ENCODE measurements around the gene SLC22A17. TPM values are rescaled to one million over a fixed set of nuclear protein-coding genes. Genes with fewer than 3 reads are reported as not detected.

SLC22A17 gene
- total and polyA plus RNA-seq, 2 of the 8 experiments (the other 6 are each of a cell fraction or from before 2014, with no cell fraction given), result 43.0 to 49.0 TPM

GRCh38 chr14:23359722-23360447, 7.2 kb upstream of the SLC22A17 start:
- Histone ChIP-seq H2BK15ac (ENCODE audit: low read length) (no peak overlapping the region), H4K8ac (ENCODE audit: extremely low read depth, insufficient read depth, low read length) (no peak overlapping the region; the same call in 1 of the 2 replicates), H3K4me1 (replicated peaks in 1 of 4; ENCODE audit: control insufficient read depth in 3 of 4, insufficient read depth in 4 of 4, low read length in 3 of 4) (peaks cover 0 to 14% (median 10%) of the 10 kb centered on the region in 4 experiments; a peak in 5 of 7 replicates), H3K9ac (replicated peaks in 1 of 4; ENCODE audit: extremely low read depth in 1 of 4, low read depth in 3 of 4, low read length in 3 of 4) (no peak overlapping the region), H3K23ac (ENCODE audit: insufficient read length) (no peak overlapping the region), H2BK5ac (ENCODE audit: low read depth, low read length) (no peak overlapping the region), H3K4me3 (ENCODE audit: extremely low read depth in 1 of 4, insufficient read depth in 2 of 4, low read depth in 3 of 4, low read length in 4 of 4) (no peak overlapping the region), H4K20me1 (replicated peaks in 1 of 2; ENCODE audit: control insufficient read depth in 1 of 2, insufficient read depth in 2 of 2, low read length in 2 of 2) (peaks cover 8 to 13% of the 10 kb centered on the region in 2 experiments), H3K56ac (replicated peaks; ENCODE audit: insufficient read length, low read depth, low read length) (no peak overlapping the region), H2BK20ac (ENCODE audit: low read length) (no peak overlapping the region), H2BK120ac (replicated peaks; ENCODE audit: low read depth, low read length) (no peak overlapping the region), H3K36me3 (ENCODE audit: control insufficient read depth in 2 of 4, insufficient read depth in 4 of 4, low read length in 3 of 4) (peaks cover 0 to 22% (median 11%) of the 10 kb centered on the region in 4 experiments; a peak in 4 of 8 replicates), H3K79me2 (ENCODE audit: control insufficient read depth in 1 of 2, insufficient read depth in 2 of 2, low read length in 2 of 2) (no peaks in the 10 kb centered on the region), H3K14ac (ENCODE audit: insufficient read length) (no peak overlapping the region), H3K27me3 (replicated peaks in 1 of 4; ENCODE audit: control insufficient read depth in 3 of 4, extremely low read depth in 1 of 4, insufficient read depth in 3 of 4, low read length in 3 of 4) (no peaks in the 10 kb centered on the region; a peak in 1 of 7 replicates), H3K4me2 (ENCODE audit: insufficient read depth in 1 of 2, low read depth in 2 of 2, low read length in 2 of 2) (no peak overlapping the region), H2AFZ (ENCODE audit: low read length) (no peak overlapping the region), H3K27ac (ENCODE audit: low read depth, low read length) (no peak overlapping the region), H3K18ac (ENCODE audit: extremely low read depth, low read length) (no peak overlapping the region), H3K79me1 (ENCODE audit: low read depth, low read length) (no peaks in the 10 kb centered on the region), H2AK5ac (ENCODE audit: low read depth, low read length) (no peak overlapping the region), H3K23me2 (ENCODE audit: low read depth, low read length) (peaks cover 9% of the 10 kb centered on the region; the same call in 1 of the 2 replicates), H4K91ac (replicated peaks; ENCODE audit: insufficient read length, low read length) (no peak overlapping the region), H2BK12ac (ENCODE audit: low read depth, low read length) (no peak overlapping the region), H4K5ac (ENCODE audit: insufficient read length, low read depth, low read length) (no peak overlapping the region), H3K9me3 (ENCODE audit: insufficient read depth in 2 of 2, low read depth in 1 of 2, low read length in 1 of 2) (no peaks in the 10 kb centered on the region), H3K4ac (replicated peaks; ENCODE audit: insufficient read length, low read depth, low read length) (no peak overlapping the region)
- TF ChIP-seq CBX8 (IDR thresholded peaks at IDR 0.05; ENCODE audit: borderline replicate concordance, low read depth, low read length) (no peak), E2F6 (IDR thresholded peaks at IDR 0.05) (no peak), GABPA (IDR thresholded peaks at IDR 0.05; ENCODE audit: borderline replicate concordance, insufficient read depth, low read length) (no peak), BACH1 (IDR thresholded peaks at IDR 0.05; ENCODE audit: low read length) (no peak), RXRA (IDR thresholded peaks at IDR 0.05; ENCODE audit: insufficient read depth, low read depth, low read length) (no peak), SAP30 (IDR thresholded peaks at IDR 0.05; ENCODE audit: insufficient read depth, insufficient replicate concordance, low read length) (no peak), POLR2AphosphoS5 (IDR thresholded peaks at IDR 0.05; ENCODE audit: low read depth, low read length) (no peak), CHD2 (IDR thresholded peaks at IDR 0.05; ENCODE audit: low read length) (no peak), GTF2F1 (IDR thresholded peaks at IDR 0.05; ENCODE audit: borderline replicate concordance, low read depth, low read length) (no peak), EZH2 (IDR thresholded peaks at IDR 0.05; ENCODE audit: low read depth, low read length, severe bottlenecking) (no peak), NRF1 (IDR thresholded peaks at IDR 0.05; ENCODE audit: low read depth, low read length) (no peak)
- FAIRE-seq (no peak), DNase-seq (ENCODE audit: low read depth in 1 of 2, low spot score in 2 of 2) (no peak)
- CTCF ChIA-PET (ENCODE audit: partially characterized antibody), result interaction anchor here (0.6 to 20.9 kb wide), 39 partner anchors 7 to 239 kb away, joined by 3 to 333 read pairs (median 5); partner anchors contain the start of genes BCL2L2, CMTM5, IL25 and NGDN
- POLR2A ChIA-PET (ENCODE audit: partially characterized antibody), result interaction anchor here (0.8 to 7.1 kb wide), 7 partner anchors 8 to 57 kb away, joined by 3 to 73 read pairs (median 6); partner anchors contain the start of genes CMTM5, PPP1R3E and SLC22A17
- WGBS, 2 experiments (ENCODE audit: extremely low coverage in 1 of 2, insufficient coverage in 1 of 2, insufficient read length in 1 of 2, insufficient replicate concordance in 2 of 2, low coverage in 1 of 2, low lambda C conversion rate in 2 of 2, missing lambda C conversion rate in 1 of 2), result 93% methylated on average over 21 of the region's 22 CpGs; no CpG with 5 or more reads in 1 of the 2 experiments

All from H1 (cell line).